H1 (cell line): ENCODE data around the gene ITGA5. TPM values are rescaled to one million over a fixed set of nuclear protein-coding genes. Genes with fewer than 3 reads are reported as not detected.

Experiments
- CTCF ChIA-PET: fragments of 300-600 bp; sonication (Branson Sonifier 250); formaldehyde crosslinking; loops from one replicate; lab custom pipeline; 2021; ENCODE audit not compliant: partially characterized antibody; lab: Charles Lee
- POLR2A ChIA-PET: fragments of 300-600 bp; sonication (Branson Sonifier 250); formaldehyde crosslinking; loops from one replicate; lab custom pipeline; 2021; ENCODE audit warnings: inconsistent platforms; ENCODE audit not compliant: partially characterized antibody; lab: Charles Lee
- DNase-seq, 2 experiments: peaks; one replicate each; pipeline versions ENCODE4 v3.0.0 to v3.0.0-alpha.2; 2010 to 2022; ENCODE audit warnings: low spot score in 2 of 2, low read depth in 1 of 2, mixed read lengths in 1 of 2
- FAIRE-seq: peaks from 2 replicates; lab custom pipeline; 2011; peaks lifted over from hg19 to GRCh38; lab: Jason Lieb, UNC
- H2AFZ ChIP-seq: 2 replicates; pipeline ENCODE4 v1.8.1; 2012; ENCODE audit warnings: low read length, inconsistent platforms
- H2AK5ac ChIP-seq: 2 replicates; pipeline ENCODE4 v1.6.1; 2013; ENCODE audit warnings: low read depth, low read length
- H2BK120ac ChIP-seq: replicated peaks from 2 replicates; pipeline ENCODE3; 2013; ENCODE audit warnings: low read depth, low read length, inconsistent platforms
- H2BK12ac ChIP-seq: 2 replicates; pipeline ENCODE4 v1.6.1; 2013; ENCODE audit warnings: low read depth, low read length
- H2BK15ac ChIP-seq: 2 replicates; pipeline ENCODE4 v1.6.1; 2013; ENCODE audit warnings: low read length
- H2BK20ac ChIP-seq: 2 replicates; pipeline ENCODE4 v1.6.1; 2013; ENCODE audit warnings: low read length
- H2BK5ac ChIP-seq: 2 replicates; pipeline ENCODE4 v1.6.1; 2013; ENCODE audit warnings: low read depth, low read length
- H3K14ac ChIP-seq: 2 replicates; pipeline ENCODE4 v1.6.1; 2013; ENCODE audit warnings: inconsistent platforms; ENCODE audit not compliant: insufficient read length
- H3K18ac ChIP-seq: 2 replicates; pipeline ENCODE4 v1.6.1; 2013; ENCODE audit warnings: low read length; ENCODE audit errors: extremely low read depth
- H3K23ac ChIP-seq: 2 replicates; pipeline ENCODE4 v1.6.1; 2013; ENCODE audit warnings: inconsistent platforms; ENCODE audit not compliant: insufficient read length
- H3K23me2 ChIP-seq: 2 replicates; pipeline ENCODE4 v1.6.1; 2013; ENCODE audit warnings: low read depth, low read length
- H3K27ac ChIP-seq: 2 replicates; pipeline ENCODE4 v1.6.1; 2011; ENCODE audit warnings: low read depth, low read length, inconsistent platforms
- H3K27me3 ChIP-seq, 4 experiments: replicated peaks in 1 of 4; 1 replicate in 1 of 4; 2 replicates in 3 of 4; pipeline versions ENCODE4 v1.6.1 to v1.8.1; 2011 to 2013; ENCODE audit warnings: low read length in 3 of 4, mild to moderate bottlenecking in 3 of 4, inconsistent platforms in 2 of 4, mixed read lengths in 2 of 4, moderate library complexity in 1 of 4; ENCODE audit not compliant: control insufficient read depth in 3 of 4, insufficient read depth in 3 of 4; ENCODE audit errors: extremely low read depth in 1 of 4
- H3K36me3 ChIP-seq, 4 experiments: 2 replicates each; pipeline versions ENCODE4 v1.6.1 to v1.8.1; 2011 to 2013; ENCODE audit warnings: mild to moderate bottlenecking in 4 of 4, low read length in 3 of 4, moderate library complexity in 2 of 4, control low read depth in 1 of 4, inconsistent platforms in 1 of 4; ENCODE audit not compliant: insufficient read depth in 4 of 4, control insufficient read depth in 2 of 4
- H3K4ac ChIP-seq: replicated peaks from 2 replicates; pipeline ENCODE3; 2013; ENCODE audit warnings: low read length, low read depth, mixed read lengths, inconsistent platforms; ENCODE audit not compliant: insufficient read length
- H3K4me1 ChIP-seq, 4 experiments: replicated peaks in 1 of 4; 1 replicate in 1 of 4; 2 replicates in 3 of 4; pipeline versions ENCODE4 v1.6.1 to v1.8.1; 2011 to 2013; ENCODE audit warnings: low read length in 3 of 4, inconsistent platforms in 2 of 4, mixed read lengths in 1 of 4; ENCODE audit not compliant: insufficient read depth in 4 of 4, control insufficient read depth in 3 of 4
- H3K4me2 ChIP-seq, 2 experiments: 2 replicates each; pipeline versions ENCODE4 v1.6.1 to v1.8.1; 2011 to 2013; ENCODE audit warnings: low read depth in 2 of 2, low read length in 2 of 2, control low read depth in 1 of 2, inconsistent platforms in 1 of 2, mild to moderate bottlenecking in 1 of 2; ENCODE audit not compliant: insufficient read depth in 1 of 2
- H3K4me3 ChIP-seq, 4 experiments: fragments of 200-600, 300-600 bp in 1 of 4; sonication (generic), shearing (Covaris generic), sonication (Bioruptor Twin) in 1 of 4; 2 replicates each; pipeline versions ENCODE4 v1.5.1 to v1.8.1; 2011 to 2016; ENCODE audit warnings: low read length in 4 of 4, low read depth in 3 of 4, control low read depth in 2 of 4, inconsistent platforms in 2 of 4, mild to moderate bottlenecking in 2 of 4, mixed read lengths in 1 of 4, moderate library complexity in 1 of 4; ENCODE audit not compliant: insufficient read depth in 2 of 4; ENCODE audit errors: extremely low read depth in 1 of 4
- H3K56ac ChIP-seq: replicated peaks from 2 replicates; pipeline ENCODE3; 2013; ENCODE audit warnings: low read depth, mild to moderate bottlenecking, mixed read lengths, low read length, inconsistent platforms; ENCODE audit not compliant: insufficient read length
- H3K79me1 ChIP-seq: 2 replicates; pipeline ENCODE4 v1.6.1; 2013; ENCODE audit warnings: low read depth, low read length, control low read depth
- H3K79me2 ChIP-seq, 2 experiments: 2 replicates each; pipeline versions ENCODE4 v1.6.1 to v1.8.1; 2012 to 2013; ENCODE audit warnings: low read length in 2 of 2, mild to moderate bottlenecking in 2 of 2, inconsistent platforms in 1 of 2; ENCODE audit not compliant: insufficient read depth in 2 of 2, control insufficient read depth in 1 of 2
- H3K9ac ChIP-seq, 4 experiments: replicated peaks in 1 of 4; 1 replicate in 1 of 4; 2 replicates in 3 of 4; pipeline versions ENCODE4 v1.6.1 to v1.8.1; 2011 to 2013; ENCODE audit warnings: low read depth in 3 of 4, low read length in 3 of 4, control low read depth in 2 of 4, mild to moderate bottlenecking in 2 of 4, moderate library complexity in 2 of 4, inconsistent platforms in 1 of 4; ENCODE audit errors: extremely low read depth in 1 of 4
- H3K9me3 ChIP-seq, 2 experiments: 2 replicates each; pipeline versions ENCODE4 v1.6.1 to v1.8.1; 2012 to 2013; ENCODE audit warnings: mild to moderate bottlenecking in 2 of 2, moderate library complexity in 2 of 2, control low read depth in 1 of 2, inconsistent platforms in 1 of 2, low read depth in 1 of 2, low read length in 1 of 2, mixed read lengths in 1 of 2; ENCODE audit not compliant: insufficient read depth in 2 of 2
- H4K20me1 ChIP-seq, 2 experiments: replicated peaks in 1 of 2; 2 replicates each; pipeline versions ENCODE3 to v1.8.1; 2011 to 2013; ENCODE audit warnings: inconsistent platforms in 2 of 2, low read length in 2 of 2, mild to moderate bottlenecking in 1 of 2; ENCODE audit not compliant: insufficient read depth in 2 of 2, control insufficient read depth in 1 of 2
- H4K5ac ChIP-seq: 2 replicates; pipeline ENCODE4 v1.6.1; 2013; ENCODE audit warnings: low read length, low read depth, mixed read lengths, inconsistent platforms; ENCODE audit not compliant: insufficient read length
- H4K8ac ChIP-seq: 2 replicates; pipeline ENCODE4 v1.8.0; 2013; ENCODE audit warnings: mild to moderate bottlenecking, moderate library complexity, low read length, inconsistent platforms; ENCODE audit not compliant: insufficient read depth; ENCODE audit errors: extremely low read depth
- H4K91ac ChIP-seq: replicated peaks from 2 replicates; pipeline ENCODE3; 2013; ENCODE audit warnings: low read length, mixed read lengths, inconsistent platforms; ENCODE audit not compliant: insufficient read length
- CBX5 ChIP-seq: fragments of 300-800, 300-1000 bp; sonication (generic); IDR thresholded peaks from 2 replicates; pipeline ENCODE4 v1.7.1; 2016; ENCODE audit warnings: antibody characterized with exemption, low read length, low read depth
- CHD1 ChIP-seq: IDR thresholded peaks from 2 replicates; pipeline ENCODE4 v1.6.1; 2012; ENCODE audit warnings: low read depth, low read length, improper control_type of control experiment
- EZH2 ChIP-seq: fragments of 200-600 bp; sonication (generic); IDR thresholded peaks from 2 replicates; pipeline ENCODE4 v1.7.1; 2012; ENCODE audit warnings: low read depth, mild to moderate bottlenecking, moderate library complexity, low read length, inconsistent platforms; ENCODE audit not compliant: severe bottlenecking
- FOSL1 ChIP-seq: IDR thresholded peaks from 2 replicates; pipeline ENCODE4 v1.6.1; 2011; ENCODE audit warnings: mild to moderate bottlenecking, low read depth, low read length, moderate library complexity; ENCODE audit not compliant: insufficient read depth
- KDM5A ChIP-seq: fragments of 200-600 bp; IDR thresholded peaks from 2 replicates; pipeline ENCODE4 v1.7.1; 2012; ENCODE audit warnings: mild to moderate bottlenecking, low read length, inconsistent platforms, mixed read lengths
- NANOG ChIP-seq: IDR thresholded peaks from 2 replicates; pipeline ENCODE4 v1.6.1; 2011; ENCODE audit warnings: low read length, low read depth, mild to moderate bottlenecking, inconsistent platforms; ENCODE audit not compliant: insufficient read depth, poor library complexity, severe bottlenecking
- POU5F1 ChIP-seq: IDR thresholded peaks from 2 replicates; pipeline ENCODE4 v1.6.1; 2011; ENCODE audit warnings: low read depth, mild to moderate bottlenecking, low read length, moderate library complexity
- RAD21 ChIP-seq, 2 experiments: IDR thresholded peaks in 1 of 2; conservative IDR thresholded peaks in 1 of 2; 2 replicates each; pipeline ENCODE4 v1.6.1; 2011; ENCODE audit warnings: low read depth in 2 of 2, low read length in 2 of 2, improper control_type of control experiment in 1 of 2, inconsistent platforms in 1 of 2, mild to moderate bottlenecking in 1 of 2, moderate library complexity in 1 of 2
- RNF2 ChIP-seq: fragments of 200-900, 300-1000 bp; sonication (generic); IDR thresholded peaks from 2 replicates; pipeline ENCODE4 v1.7.1; 2016; ENCODE audit warnings: borderline replicate concordance, low read depth, mild to moderate bottlenecking, antibody characterized with exemption, low read length; ENCODE audit not compliant: poor library complexity, severe bottlenecking; ENCODE audit errors: missing control alignments
- SAP30 ChIP-seq: fragments of 300-600 bp; sonication (generic); IDR thresholded peaks from 2 replicates; pipeline ENCODE4 v1.7.1; 2012; ENCODE audit warnings: low read length, moderate library complexity, mild to moderate bottlenecking, inconsistent platforms; ENCODE audit not compliant: insufficient read depth, insufficient replicate concordance
- SIRT6 ChIP-seq: IDR thresholded peaks from one replicate; pipeline ENCODE4 v1.7.1; 2012; ENCODE audit warnings: low read length, inconsistent platforms
- SIX5 ChIP-seq: IDR thresholded peaks from 2 replicates; pipeline ENCODE4 v1.6.1; 2011; ENCODE audit warnings: mild to moderate bottlenecking, low read depth, low read length
- SUZ12 ChIP-seq: fragments of 200-600 bp; sonication (generic); IDR thresholded peaks from 2 replicates; pipeline ENCODE4 v1.6.1; 2012; ENCODE audit warnings: mild to moderate bottlenecking, inconsistent platforms, low read length, moderate library complexity, mixed read lengths
- TBP ChIP-seq: IDR thresholded peaks from 2 replicates; pipeline ENCODE4 v1.6.1; 2011; ENCODE audit warnings: low read depth, low read length, improper control_type of control experiment
- WGBS, 2 experiments: shearing (Covaris generic) in 1 of 2; methylation state at CpG; one replicate each; pipeline versions ENCODE4 v1.1.6 to v1.1.7; 2013 to 2015; ENCODE audit warnings: low lambda C conversion rate in 2 of 2, mixed read lengths in 2 of 2, inconsistent platforms in 1 of 2, low coverage in 1 of 2, missing lambda C conversion rate in 1 of 2; ENCODE audit not compliant: insufficient replicate concordance in 2 of 2, insufficient coverage in 1 of 2, insufficient read length in 1 of 2; ENCODE audit errors: extremely low coverage in 1 of 2, missing lambda C conversion rate in 1 of 2; 5-methylcytosine and 5-hydroxymethylcytosine counted together
- polyA plus RNA-seq, 7 experiments: library from polyadenylated mRNA; depleted of rRNA in 3 of 7; stranded (reverse) in 5 of 7; unstranded in 2 of 7; fragments of >200 nt in 5 of 7; fragments of 200-250 nt in 2 of 7; gene quantifications; 1 replicate in 5 of 7; 2 replicates in 1 of 7; 4 replicates in 1 of 7; pipeline versions ENCODE4 v1.2.1 to v1.2.3, GENCODE V29; 2011 to 2013; ENCODE audit warnings: missing spikeins in 2 of 7, mixed read lengths in 2 of 7
- total RNA-seq: library from RNA; stranded (reverse); fragmentation: NEBNext Ultra II Directional; extraction: Animal tissue kit (Norgen Biotek cat#: 25700); gene quantifications from 2 replicates; pipeline ENCODE4 v1.2.1, GENCODE V29; 2021

ITGA5 gene
- total and polyA plus RNA-seq, 2 of the 8 experiments (the other 6 are each of a cell fraction or from before 2014, with no cell fraction given), result 11.6 to 19.4 TPM

GRCh38 chr12:54447917-54448316 lies 28.9 kb upstream of the ITGA5 start:
- H3K27me3 ChIP-seq, result peaks cover 55 to 85% (median 72%) of the 10 kb centered on the region in 4 experiments
- no peak overlapping the region for H3K23ac ChIP-seq
- 77% methylated on average over 2 of the region's 2 CpGs; no CpG with 5 or more reads in 1 of the 2 experiments for WGBS, 2 experiments
- no peak for DNase-seq
- ChIA-PET POLR2A (interaction anchor here (1.1 kb wide), 1 partner anchor 27 kb away, joined by 5 read pairs; no protein-coding TSS in a partner anchor), CTCF (interaction anchor here (1.3 to 26.1 kb wide), 6 partner anchors 9 to 54 kb away, joined by 3 to 742 read pairs (median 8); partner anchors contain the start of gene GTSF1)
- no peaks in the 10 kb centered on the region for H3K79me2 ChIP-seq
- H3K4me3 ChIP-seq, result no peak overlapping the region
- no peak overlapping the region for H4K91ac ChIP-seq
- H2BK20ac ChIP-seq, result no peak overlapping the region
- H3K79me1 ChIP-seq, result no peaks in the 10 kb centered on the region
- H4K8ac ChIP-seq, result no peak overlapping the region
- H3K23me2 ChIP-seq, result no peaks in the 10 kb centered on the region
- no peak overlapping the region for H2BK5ac ChIP-seq
- no peak overlapping the region for H4K5ac ChIP-seq
- no peak overlapping the region for H2BK15ac ChIP-seq
- peaks cover 0 to 4% of the 10 kb centered on the region in 2 experiments for H4K20me1 ChIP-seq
- no peaks in the 10 kb centered on the region for H3K36me3 ChIP-seq
- no peak overlapping the region for H3K9ac ChIP-seq
- no peak overlapping the region for H3K4ac ChIP-seq
- H2AK5ac ChIP-seq, result no peak overlapping the region
- no peak overlapping the region for H3K27ac ChIP-seq
- H2AFZ ChIP-seq, result no peak overlapping the region
- no peak overlapping the region for H2BK12ac ChIP-seq
- H3K18ac ChIP-seq, result no peak overlapping the region
- H3K4me2 ChIP-seq, result no peak overlapping the region
- no peak for FAIRE-seq
- no peaks in the 10 kb centered on the region for H3K9me3 ChIP-seq
- no peak overlapping the region for H3K14ac ChIP-seq
- no peak overlapping the region for H3K56ac ChIP-seq
- H2BK120ac ChIP-seq, result no peak overlapping the region
- no peaks in the 10 kb centered on the region for H3K4me1 ChIP-seq
- no peak for TF ChIP-seq SIRT6
- TF ChIP-seq KDM5A, result no peak
- TF ChIP-seq RAD21 (IDR thresholded peaks at IDR 0.05 in 1 of 2, conservative IDR thresholded peaks at IDR 0.05 in 1 of 2; ENCODE audit: low read depth in 2 of 2, low read length in 2 of 2), result no peak
- no peak for TF ChIP-seq SUZ12
- no peak for TF ChIP-seq POU5F1
- no peak for TF ChIP-seq SAP30
- no peak for TF ChIP-seq SIX5
- TF ChIP-seq RNF2, result no peak
- no peak for TF ChIP-seq EZH2
- no peak for TF ChIP-seq CHD1
- no peak for TF ChIP-seq NANOG
- TF ChIP-seq CBX5, result no peak
- TF ChIP-seq TBP, result no peak
- no peak for TF ChIP-seq FOSL1
